Stimulated activated CD4-positive, alpha-beta T cell treated with anti-CD3 and anti-CD28 coated beads, Interleukin-2, amount 100 ng/mL, for 48 hours (primary cell): ENCODE data around the gene GPBAR1.
A peak's percentile ranks its signal among the peaks of the same experiment; 100 is the strongest.

Experiments used
- DNase-seq, 2 donors: peaks; one replicate each; pipeline ENCODE4 v3.0.0-alpha.2; 2020

The GPBAR1 gene

DNA sequence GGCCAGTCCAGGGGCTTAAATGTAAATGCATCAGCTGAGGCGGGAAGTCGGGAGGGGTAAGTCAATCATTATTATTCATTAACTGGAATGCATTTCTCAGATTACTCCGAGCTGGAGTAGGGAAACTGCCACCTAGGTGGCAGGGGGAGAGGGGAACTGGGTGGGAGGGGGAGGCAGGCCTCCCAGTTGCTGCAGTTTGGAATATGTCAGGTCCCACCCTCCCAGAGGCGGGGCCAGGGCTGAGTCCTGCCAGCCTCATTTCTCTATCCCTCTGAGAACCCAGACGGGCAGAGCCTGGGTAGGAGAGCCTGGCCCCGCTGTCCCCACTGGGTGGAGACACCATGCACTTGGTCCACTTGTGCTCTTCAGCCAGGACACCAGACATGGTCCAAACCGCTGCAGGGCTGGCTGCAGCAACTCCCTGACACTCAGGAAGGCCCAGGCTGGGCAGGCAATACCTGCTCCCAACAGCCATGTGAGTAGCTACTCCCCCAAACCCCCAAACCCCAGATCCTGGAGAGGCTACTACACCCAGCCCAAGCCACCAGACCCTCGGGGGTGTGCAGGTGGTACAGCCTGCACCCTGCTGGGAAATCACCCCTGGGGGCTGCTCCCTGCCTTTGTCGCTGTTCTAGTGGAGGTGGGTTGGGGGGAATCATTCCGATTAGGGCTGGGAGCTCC, at the start of gene GPBAR1:
GPBAR1 (plus strand) TSS at position 274 of the 681 bp plus-strand sequence. CDS start 1,710 bp downstream, outside the sequence.
- DNase-seq: no peak

DNA sequence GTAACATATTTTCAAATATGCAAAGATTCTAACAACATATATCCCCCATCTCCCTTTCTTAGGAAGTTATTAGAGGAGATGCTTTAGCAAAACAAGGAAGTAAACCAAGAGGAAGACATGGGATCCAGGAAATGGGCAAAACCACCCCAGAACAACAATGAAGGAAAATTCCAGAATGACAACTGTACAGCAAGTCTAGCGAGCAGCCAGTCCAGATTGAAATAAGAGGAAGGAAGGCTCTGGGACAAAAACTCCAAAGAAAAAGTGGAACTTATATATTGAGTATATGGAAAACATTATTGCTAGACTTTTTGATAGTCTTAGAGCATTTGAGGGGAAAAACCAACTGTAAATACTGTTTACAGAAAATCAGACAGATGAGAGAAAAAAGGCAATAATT, 46.7 kb upstream of the GPBAR1 start:
- no peak for DNase-seq

- no peak for DNase-seq
Observed at GRCh38 chr2:218216336-218216673, 44.5 kb upstream of the GPBAR1 start.

GRCh38 chr2:218216674-218217359, 44.0 kb upstream of the GPBAR1 start, which contains the start of gene ARPC2:
ARPC2 (plus strand) TSS chr2:218217189; CDS start chr2:218217471, 282 bp downstream.
- peak; percentile 92 to 94 for DNase-seq

DNA sequence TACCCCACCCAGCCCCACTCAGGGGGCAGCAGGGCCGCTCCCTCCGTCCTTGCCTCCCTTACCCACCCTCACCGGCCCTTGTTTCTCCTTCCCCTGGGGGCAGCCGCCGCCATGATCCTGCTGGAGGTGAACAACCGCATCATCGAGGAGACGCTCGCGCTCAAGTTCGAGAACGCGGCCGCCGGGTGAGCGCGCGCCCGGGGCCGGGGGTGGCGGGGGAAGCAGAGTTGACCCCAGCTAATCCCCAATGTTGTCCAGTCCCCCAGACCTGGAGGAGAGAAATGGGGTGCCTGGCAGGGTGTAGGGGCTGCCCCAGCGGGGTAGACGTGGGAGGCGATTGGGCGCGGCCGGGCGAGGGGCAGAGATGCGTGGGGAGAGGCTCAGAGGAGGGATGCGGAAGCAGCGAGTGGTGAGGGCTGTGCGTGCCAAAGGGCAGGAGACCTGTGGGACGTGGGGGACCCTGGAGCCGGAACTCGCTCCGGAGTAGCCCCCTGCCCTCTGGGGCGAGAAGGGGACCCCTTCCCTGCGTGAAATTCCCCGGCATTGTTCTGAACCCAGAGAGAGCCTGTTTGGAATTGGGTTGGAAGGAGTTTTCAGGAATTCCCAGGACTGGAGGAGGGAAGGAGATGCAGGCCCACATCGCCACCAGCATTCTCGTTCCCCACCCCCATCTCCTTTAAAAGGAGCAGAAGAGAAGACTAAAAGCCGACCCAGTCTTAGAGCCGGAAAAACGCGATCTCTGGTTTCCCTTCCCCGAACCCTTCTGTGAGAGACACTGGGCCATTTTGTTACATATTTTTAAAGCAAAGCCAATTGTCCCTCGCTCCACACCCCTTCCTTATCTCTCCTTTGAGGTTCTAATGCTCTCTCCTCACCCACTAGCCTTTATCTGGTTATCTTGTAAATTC, 43.2 kb upstream of the GPBAR1 start:
- DNase-seq: peak; percentile 62 to 63

GRCh38 chr2:218218268-218219185, 42.3 kb upstream of the GPBAR1 start:
- DNase-seq: no peak

DNA sequence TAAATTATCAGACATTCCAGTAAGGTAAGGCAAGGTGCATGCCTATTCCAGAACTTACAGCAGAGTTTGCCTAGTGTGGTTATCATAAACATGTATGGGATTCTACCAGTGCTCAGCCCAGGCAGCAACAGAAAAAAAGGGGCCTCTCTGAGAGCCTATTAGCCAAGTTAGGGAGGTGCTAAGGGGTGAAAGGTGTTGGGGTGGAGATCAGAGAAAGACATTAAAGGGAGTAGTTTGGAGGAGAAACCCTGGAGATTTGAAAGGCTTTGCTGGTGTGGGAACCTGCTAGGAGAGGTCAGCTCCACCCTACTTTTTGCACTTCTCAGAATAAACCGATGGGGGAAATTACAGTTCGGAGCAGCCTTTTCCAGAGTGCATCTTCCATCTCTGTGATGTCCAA, 40.9 kb upstream of the GPBAR1 start:
- no peak for DNase-seq

DNA sequence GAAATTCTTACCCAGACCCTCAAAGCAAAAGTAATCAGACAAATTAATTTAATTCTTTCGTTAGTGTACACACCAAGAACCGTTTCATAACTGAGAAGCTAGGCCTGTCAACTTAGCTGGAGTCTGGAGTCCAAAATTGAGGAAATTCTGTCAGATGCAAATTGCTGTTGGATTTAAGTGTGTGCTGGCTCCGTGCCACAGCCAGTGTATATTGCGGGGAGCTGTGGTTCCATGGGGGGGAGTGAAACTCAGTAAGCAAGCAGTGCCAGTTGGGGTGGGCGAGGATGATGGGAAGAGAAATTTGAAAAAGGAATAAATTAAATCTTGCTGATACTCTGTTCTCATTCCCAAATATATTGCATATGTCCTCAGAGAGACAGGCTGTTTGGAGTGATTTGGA, 39.8 kb upstream of the GPBAR1 start:
- DNase-seq: no peak

DNA sequence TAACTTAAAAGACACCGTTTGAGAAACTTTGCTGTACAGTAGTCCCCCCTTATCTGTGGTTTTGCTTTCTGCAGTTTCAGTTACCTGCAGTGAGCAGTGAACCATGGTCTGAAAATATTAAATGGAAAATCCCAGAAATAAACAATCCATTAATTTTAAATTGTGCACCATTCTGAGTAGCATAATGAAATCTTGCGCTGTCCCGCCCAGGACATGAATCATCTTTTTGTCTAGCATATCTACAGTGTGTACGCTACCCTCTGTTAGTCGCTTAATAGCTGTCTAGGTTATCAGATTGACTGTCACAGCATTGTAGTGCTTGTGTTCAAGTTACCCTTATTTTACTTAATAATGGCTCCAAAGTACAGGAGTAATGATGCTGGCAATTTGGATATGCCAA, 37.8 kb upstream of the GPBAR1 start:
- DNase-seq: no peak

GRCh38 chr2:218224186-218224585, 36.6 kb upstream of the GPBAR1 start:
- DNase-seq: no peak

- no peak for DNase-seq
Observed at GRCh38 chr2:218226903-218227302, 33.9 kb upstream of the GPBAR1 start.

DNA sequence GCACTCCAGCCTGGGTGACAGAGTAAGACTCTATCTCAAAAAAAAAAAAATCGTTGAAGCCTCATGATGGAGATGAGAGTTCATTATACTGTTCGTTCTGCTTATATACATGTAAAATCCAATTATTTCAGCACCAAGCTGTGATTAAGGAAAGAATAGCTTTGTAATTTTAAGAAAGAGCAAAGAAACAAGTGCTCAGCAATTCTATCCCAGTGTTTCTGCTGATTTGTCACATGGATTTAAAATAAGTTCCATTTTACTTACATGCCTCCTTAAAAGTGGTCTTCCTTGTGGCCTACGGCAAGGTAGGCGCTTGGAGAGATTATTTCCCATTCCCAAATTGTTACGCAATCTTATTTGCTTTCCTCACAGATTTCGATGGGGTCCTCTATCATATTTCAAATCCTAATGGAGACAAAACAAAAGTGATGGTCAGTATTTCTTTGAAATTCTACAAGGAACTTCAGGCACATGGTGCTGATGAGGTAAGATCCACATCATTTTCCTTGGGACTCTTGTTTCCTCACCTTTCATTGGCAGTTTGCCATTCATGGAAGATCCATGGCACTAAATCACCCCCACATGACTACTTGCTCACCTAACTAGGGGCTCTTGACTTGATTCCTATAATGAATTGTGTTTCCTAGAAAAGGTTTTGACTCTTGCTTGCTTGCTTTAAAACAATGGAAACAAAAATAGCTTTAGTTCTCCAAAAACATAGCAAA, 32.3 kb upstream of the GPBAR1 start:
- DNase-seq: no peak

- no peak for DNase-seq
Observed at GRCh38 chr2:218229239-218229638, 31.6 kb upstream of the GPBAR1 start.

GRCh38 chr2:218229851-218230250, 31.0 kb upstream of the GPBAR1 start:
- DNase-seq: no peak

DNA sequence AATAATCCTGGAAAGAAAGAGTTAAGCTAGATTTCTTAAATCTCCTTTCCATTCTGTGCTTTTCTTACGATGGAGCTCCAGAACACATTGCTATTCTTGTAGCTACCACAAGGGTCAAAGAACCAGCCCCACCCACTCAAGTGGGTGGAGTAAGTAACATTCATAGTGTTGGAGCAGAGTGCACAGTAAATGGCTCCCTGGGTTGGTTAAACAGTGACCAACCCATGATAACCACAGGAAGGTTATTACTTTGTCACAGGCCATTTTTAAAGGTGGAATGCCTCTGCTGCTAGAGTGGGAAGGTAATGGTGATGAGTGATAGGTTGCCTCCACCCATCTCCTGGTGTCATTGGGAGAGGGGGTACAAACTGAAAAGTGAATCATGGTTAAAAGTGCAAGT, 29.9 kb upstream of the GPBAR1 start:
- peak in 1 of 2 donors; percentile 26 for DNase-seq

GRCh38 chr2:218233543-218233942, 27.3 kb upstream of the GPBAR1 start:
- no peak for DNase-seq

- no peak for DNase-seq
Observed at GRCh38 chr2:218234521-218234920, 26.3 kb upstream of the GPBAR1 start.

- no peak for DNase-seq
Observed at GRCh38 chr2:218235017-218235416, 25.8 kb upstream of the GPBAR1 start.

- DNase-seq: no peak
Observed at GRCh38 chr2:218236829-218237228, 24.0 kb upstream of the GPBAR1 start.

GRCh38 chr2:218238887-218239286, 21.9 kb upstream of the GPBAR1 start:
- DNase-seq: no peak

DNA sequence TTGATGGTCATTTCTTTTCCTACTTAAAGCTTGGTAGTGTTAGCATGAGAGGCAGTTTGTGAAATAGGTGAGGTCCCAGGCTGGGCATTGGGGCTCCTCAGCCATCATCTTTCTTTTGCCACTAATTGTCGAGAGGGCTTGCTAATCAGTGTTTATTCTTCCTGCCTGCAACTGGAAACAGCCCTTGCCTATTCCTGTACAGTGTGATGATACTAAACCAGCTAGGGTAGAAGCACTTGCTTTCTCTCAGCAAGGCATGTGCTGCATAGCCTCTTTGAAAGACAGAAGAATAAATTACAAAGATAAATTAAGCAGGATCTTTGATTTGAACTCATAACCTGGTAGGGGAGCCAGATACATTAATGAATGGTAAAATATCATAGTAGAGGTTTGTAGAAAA, 16.6 kb upstream of the GPBAR1 start:
- DNase-seq: no peak

DNA sequence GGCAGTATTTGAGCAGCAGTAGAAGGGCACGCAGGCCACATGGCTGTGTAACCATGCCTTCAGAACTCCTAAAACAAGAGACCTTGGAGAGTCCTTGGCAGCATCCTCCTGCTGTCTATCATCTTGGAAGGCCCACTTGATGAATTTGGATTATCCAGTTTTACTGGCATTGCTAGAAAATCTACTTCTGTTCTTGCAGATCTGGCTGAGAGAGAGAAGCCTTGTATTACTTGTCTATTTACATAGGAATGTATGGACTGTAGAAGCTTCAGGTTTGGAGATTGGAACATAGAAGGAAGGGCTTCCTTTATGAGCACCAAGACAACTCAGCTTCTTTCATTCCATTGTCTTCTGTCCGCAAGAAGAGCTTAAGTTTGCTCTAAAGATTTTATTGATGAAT, 16.1 kb upstream of the GPBAR1 start:
- no peak for DNase-seq
